Endothelial cell of hepatic sinusoid (primary cell): ENCODE data around the gene CPN1.
"Not testable (repeated sequence)": the region's sequence is repeated elsewhere in the genome, so short reads cannot be mapped to it uniquely, and the experiment has no call there.

Experiments used
- in situ Hi-C: cut with HindIII; loops from 2 replicates; pipeline ENCODE4 v1.10.0; 2017; ENCODE audit warnings: low sequenced_read_pairs

The CPN1 gene

DNA sequence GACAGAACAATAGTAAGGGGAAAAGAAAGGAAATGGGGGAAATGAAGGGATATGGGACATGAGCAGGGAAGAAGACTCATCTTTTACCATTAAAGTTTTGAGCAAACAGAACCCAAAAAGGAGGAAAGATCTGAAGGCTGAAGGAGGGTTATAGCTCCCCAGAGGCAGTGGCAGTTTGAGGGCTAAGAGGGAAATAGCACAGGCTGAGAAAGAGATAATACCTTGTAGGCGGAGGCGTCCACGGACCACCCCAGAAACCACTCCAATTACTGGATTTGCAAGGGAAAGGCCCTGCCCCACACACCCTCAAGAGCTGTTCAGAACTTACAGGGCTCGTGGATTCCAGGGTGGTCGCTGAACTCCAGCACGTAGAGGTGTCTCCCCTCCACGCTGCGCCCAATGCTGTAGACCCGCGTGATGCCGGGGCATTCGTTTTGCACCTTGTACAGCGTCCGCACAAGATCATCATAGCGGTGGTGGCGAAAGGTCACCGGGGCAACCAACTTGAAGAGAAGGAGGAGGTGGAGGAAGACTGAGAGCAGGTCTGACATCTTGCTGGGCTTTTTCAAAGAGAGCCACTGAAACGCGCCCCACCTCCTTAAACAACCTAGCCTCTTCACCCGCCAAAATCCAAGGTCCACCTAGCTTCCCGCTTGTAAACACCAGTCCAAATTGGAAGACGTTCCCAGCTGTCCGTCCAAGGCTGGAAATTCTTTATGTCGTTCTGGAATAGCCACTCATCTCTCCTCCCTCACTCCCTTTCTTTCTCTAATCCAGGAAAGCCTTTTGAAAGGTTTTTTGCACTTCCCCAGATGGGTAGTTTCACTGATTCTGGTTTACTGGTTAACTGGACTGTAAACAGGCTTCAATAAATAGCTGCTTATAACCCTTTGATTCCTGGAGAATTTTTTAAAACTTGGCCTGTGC, at the start of gene CPN1:
TSS of gene CPN1 (minus strand) at position 795 of the 927 bp plus-strand sequence. CDS start at position 551, 244 bp downstream.
- in situ Hi-C loops, result no loop called here

DNA sequence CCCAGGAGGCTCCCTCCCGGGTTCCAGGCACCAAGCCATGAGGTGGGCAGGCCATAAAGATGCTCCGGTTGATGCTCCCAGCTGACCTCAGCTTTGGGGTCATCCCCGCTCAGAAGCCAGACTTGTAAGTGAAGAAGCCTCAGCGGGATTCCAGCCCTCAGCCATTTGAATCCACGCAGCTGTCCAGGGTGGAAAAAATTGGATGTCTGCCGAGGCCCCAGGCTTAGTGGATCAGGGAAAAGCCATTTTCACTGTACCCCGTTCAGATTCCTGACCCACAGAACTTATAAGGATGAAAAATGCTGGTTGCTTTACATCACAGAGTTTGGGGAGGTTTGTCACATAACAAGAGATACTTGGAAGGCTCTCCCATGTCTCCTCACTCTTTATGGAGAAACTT, 49.2 kb upstream of the CPN1 start:
- in situ Hi-C loops, result loop anchor here (5.0 kb wide), 2 partner anchors 41 to 54 kb away; no protein-coding TSS in a partner anchor

GRCh38 chr10:100129424-100129823, 47.8 kb upstream of the CPN1 start:
- in situ Hi-C loops, result no loop called here

GRCh38 chr10:100128951-100129350, 47.3 kb upstream of the CPN1 start:
- in situ Hi-C loops, result no loop called here

- in situ Hi-C loops, result not testable (repeated sequence)
These were observed 43.7 kb upstream of the CPN1 start for GRCh38 chr10:100125335-100125734.

DNA sequence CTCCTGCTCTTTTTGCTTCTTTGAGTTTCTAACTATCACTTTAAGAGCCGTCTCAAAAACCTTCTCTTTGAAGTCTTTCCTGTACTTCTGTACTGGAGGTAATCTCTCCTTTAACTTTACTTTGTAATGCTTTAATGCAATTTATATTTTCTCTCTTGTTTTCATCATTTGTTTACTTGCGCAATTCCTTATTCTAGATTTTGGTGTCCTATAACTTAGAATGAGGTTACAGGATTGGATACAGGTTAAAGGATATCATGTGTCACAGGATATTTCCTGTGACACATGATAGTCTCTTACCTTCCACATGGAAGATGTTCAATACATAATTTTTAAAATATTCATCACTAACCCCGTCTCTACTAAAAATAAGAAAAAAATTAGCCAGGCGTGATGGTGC, 42.4 kb upstream of the CPN1 start:
- in situ Hi-C loops, result no loop called here

- in situ Hi-C loops, result no loop called here
These were observed 41.1 kb upstream of the CPN1 start for GRCh38 chr10:100122780-100123179.

DNA sequence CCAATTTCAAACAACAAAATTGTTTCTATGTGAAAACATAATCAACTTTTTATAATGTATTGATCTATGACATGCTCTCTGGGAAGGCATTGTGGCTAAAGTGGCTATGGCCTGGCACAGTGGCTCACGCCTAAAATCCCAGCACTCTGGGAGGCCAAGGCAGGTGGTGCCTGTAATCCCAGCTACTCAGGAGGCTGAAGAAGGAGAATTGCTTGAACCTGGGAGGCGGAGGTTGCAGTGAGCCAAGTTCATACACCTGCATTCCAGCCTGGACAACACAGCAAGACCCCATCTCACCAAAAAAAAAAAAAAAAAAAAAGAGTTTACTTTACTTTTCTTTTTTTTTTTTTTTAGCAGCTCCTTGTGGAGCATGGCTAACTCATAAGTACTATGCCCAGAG, 38.9 kb upstream of the CPN1 start:
- in situ Hi-C loops, result no loop called here

GRCh38 chr10:100119726-100120125, 38.1 kb upstream of the CPN1 start:
- in situ Hi-C loops, result no loop called here

DNA sequence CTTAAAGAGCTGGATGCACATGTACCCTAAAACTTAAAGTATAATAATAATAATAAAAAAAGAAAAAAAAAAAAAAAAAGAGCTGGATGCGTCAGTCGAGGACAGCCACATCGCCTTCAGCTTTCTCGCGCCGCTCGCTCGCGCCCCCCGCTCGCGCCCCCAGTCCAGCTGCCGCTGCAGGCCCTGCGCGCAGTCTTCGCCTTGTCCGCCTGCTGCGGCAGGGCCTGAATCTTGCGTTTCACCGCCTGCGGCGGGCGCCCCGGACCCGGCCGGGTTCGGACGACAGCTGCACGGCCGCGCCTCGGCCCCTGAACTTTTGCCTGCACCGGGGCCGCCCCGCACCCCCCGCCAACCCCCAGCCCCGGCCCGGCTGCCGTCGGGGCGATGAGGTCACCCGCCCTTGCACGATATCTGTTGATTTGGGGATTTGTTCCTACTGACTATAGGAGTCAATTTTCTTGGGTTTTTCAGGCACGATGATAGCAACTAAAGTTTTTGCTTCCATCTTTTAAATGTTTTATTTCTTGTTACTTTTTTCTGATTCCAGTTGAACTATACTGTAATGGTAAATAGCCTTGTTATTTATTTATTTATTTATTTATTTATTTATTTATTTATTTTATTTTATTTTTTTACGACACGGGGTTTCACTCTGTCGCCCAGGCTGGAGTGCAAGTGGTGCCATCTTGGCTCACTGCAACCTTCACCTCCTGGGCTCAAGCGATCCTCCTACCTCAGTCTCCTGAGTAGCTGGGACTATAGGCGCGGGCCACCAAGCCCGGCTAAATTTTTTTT, 33.5 kb upstream of the CPN1 start:
- in situ Hi-C loops, result no loop called here

- in situ Hi-C loops, result no loop called here
These were observed 32.8 kb upstream of the CPN1 start for GRCh38 chr10:100114460-100114859.

- in situ Hi-C loops, result no loop called here
These were observed 28.0 kb upstream of the CPN1 start for GRCh38 chr10:100109670-100110069.

- in situ Hi-C loops, result no loop called here
These were observed 25.2 kb upstream of the CPN1 start for GRCh38 chr10:100106865-100107264.

DNA sequence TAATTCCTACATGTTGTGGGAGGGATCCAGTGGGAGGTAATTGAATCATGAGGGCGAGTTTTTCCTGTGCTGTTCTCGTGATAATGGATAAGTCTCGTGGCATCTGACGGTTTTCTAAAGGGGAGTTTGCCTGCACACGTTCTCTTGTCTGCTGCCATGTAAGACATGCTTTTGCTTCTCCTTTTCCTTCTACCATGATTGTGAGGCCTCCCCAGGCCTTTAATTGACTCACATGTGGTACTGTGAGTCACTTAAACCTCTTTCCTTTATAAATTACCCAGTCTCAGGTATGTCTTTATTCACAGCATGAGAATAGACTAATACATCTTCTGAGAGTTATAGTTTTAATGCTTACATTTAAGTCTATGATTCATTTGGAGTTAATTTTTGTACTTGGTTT, 22.6 kb upstream of the CPN1 start:
- in situ Hi-C loops, result no loop called here

DNA sequence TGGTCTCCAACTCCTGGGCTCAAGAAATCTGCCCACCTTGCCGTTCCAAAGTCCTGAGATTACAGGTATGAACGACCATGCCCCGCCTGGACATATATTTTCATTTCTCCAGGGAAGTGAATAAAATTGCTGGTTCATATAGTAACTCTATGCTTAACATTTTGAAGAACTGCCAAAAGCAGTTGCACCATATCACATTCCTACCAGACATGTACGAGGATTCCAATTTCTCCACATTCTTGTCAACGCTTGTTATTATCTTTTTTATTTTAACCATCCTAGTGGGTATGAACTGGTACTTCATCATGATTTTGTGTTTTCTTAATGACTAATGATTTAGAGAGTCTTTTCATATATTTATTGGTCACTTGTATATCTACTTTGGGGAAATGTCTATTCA, 21.9 kb upstream of the CPN1 start:
- in situ Hi-C loops, result no loop called here

GRCh38 chr10:100101192-100102076, 19.8 kb upstream of the CPN1 start:
- in situ Hi-C loops, result no loop called here

- in situ Hi-C loops, result no loop called here
These were observed 19.0 kb upstream of the CPN1 start for GRCh38 chr10:100100651-100101184.

DNA sequence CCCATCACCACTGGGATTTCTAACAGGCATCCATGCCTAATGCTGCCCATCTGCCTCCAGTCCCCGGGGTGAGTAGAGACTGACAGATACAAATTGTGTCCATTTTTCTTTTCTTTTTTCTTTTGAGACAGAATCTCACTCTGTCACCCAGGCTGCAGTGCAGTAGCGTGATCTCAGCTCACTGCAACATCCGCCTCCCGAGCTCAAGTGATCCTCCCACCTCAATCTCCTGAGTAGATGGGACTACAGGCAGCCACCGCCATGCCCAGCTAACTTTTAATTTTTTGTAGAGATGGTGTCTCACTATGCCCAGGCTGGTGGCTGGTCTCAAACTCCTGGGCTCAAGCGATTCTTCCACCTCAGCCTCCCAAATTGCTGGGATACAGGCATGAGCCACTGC, 7.6 kb upstream of the CPN1 start:
- in situ Hi-C loops, result no loop called here

DNA sequence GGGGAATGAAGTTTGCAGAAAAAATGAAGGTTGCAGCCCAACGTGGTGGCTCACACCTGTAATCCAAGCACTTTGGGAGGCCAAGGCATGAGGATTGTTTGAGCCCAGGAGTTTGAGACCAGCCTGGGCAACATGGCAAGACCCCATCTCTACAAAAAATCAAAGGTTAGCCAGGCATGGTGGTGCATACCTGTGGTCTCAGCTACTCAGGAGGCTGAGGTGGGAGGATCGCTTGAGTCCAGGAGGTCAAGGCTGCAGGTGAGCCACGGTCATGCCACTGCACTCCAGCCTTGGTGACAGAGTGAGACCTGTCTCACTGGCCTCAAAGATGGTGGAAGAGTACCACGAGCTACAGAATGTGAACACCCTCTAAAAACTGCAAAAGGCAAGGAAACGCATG, 5.0 kb upstream of the CPN1 start:
- in situ Hi-C loops, result not testable (repeated sequence)

- in situ Hi-C loops, result no loop called here
These were observed 3.9 kb upstream of the CPN1 start for GRCh38 chr10:100085596-100085995.

- in situ Hi-C loops, result no loop called here
These were observed 2.0 kb upstream of the CPN1 start for GRCh38 chr10:100083623-100084022.
